GM18867 (cell line): ENCODE results near the gene FAM135A.
"Not testable (repeated sequence)": the region's sequence is repeated elsewhere in the genome, so short reads cannot be mapped to it uniquely, and the experiment has no call there.

Source experiments
- ATAC-seq: cut with Tn5 transposase; IDR thresholded peaks from one replicate; pipeline ENCODE4 v1.9.1; 2021; ENCODE audit warnings: mild to moderate bottlenecking, moderate library complexity; ENCODE audit not compliant: unreplicated experiment

The FAM135A gene

GRCh38 chr6:70607371-70607770 lies 194.1 kb downstream of the FAM135A start:
- ATAC-seq = not testable (repeated sequence)

- not testable (repeated sequence) for ATAC-seq
Observed at GRCh38 chr6:70609181-70609580, 195.9 kb downstream of the FAM135A start.
